ENCODE data around the gene VPS50.

Gene VPS50, protein sequence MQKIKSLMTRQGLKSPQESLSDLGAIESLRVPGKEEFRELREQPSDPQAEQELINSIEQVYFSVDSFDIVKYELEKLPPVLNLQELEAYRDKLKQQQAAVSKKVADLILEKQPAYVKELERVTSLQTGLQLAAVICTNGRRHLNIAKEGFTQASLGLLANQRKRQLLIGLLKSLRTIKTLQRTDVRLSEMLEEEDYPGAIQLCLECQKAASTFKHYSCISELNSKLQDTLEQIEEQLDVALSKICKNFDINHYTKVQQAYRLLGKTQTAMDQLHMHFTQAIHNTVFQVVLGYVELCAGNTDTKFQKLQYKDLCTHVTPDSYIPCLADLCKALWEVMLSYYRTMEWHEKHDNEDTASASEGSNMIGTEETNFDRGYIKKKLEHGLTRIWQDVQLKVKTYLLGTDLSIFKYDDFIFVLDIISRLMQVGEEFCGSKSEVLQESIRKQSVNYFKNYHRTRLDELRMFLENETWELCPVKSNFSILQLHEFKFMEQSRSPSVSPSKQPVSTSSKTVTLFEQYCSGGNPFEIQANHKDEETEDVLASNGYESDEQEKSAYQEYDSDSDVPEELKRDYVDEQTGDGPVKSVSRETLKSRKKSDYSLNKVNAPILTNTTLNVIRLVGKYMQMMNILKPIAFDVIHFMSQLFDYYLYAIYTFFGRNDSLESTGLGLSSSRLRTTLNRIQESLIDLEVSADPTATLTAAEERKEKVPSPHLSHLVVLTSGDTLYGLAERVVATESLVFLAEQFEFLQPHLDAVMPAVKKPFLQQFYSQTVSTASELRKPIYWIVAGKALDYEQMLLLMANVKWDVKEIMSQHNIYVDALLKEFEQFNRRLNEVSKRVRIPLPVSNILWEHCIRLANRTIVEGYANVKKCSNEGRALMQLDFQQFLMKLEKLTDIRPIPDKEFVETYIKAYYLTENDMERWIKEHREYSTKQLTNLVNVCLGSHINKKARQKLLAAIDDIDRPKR

DNA sequence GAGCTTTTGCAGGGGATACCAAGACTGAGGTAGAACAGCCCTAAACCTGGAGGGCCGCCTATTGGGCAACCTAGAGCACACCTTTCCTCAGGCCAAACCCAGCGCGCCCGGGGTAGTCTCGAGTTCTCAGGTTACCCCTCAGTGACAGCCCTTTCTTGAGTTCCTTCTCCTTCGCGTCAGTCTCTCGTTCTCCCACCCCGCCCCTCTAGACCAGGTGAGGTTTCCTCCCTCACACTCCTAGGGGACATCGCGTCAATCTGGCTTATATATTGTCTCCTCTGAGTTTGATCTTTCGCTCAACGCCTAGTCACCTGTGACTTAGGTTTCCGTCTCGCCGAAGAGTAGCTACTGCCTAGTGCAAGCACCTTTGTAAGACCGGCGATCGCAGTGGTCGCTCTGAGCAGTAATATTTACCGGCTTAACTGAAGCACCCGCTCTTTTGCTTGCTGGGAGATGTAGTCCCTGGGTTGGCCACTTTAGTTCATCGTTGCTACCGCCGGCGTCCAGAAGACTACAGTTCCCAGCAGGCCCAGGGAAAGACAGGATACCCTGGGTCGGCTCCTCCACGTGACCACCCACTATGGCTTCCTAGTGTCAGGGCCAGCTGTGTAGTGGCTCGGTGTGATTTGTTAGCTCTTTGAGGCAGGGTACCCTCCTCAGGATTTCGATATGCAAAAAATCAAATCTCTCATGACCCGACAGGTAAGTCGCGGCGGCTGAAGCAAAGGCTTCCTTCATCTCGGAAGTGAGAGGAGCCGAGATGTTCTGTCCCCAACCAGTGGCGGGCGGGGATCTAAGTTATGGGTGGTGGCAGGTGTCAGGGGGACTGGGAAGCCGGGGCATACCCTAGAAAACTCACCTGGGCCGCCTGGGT is at the start of gene VPS50:
TSS of gene VPS50 (plus strand) at position 568 of the 874 bp plus-strand sequence. CDS start at position 670, 102 bp downstream.
- peak; percentile 99 for DNase-seq

DNA sequence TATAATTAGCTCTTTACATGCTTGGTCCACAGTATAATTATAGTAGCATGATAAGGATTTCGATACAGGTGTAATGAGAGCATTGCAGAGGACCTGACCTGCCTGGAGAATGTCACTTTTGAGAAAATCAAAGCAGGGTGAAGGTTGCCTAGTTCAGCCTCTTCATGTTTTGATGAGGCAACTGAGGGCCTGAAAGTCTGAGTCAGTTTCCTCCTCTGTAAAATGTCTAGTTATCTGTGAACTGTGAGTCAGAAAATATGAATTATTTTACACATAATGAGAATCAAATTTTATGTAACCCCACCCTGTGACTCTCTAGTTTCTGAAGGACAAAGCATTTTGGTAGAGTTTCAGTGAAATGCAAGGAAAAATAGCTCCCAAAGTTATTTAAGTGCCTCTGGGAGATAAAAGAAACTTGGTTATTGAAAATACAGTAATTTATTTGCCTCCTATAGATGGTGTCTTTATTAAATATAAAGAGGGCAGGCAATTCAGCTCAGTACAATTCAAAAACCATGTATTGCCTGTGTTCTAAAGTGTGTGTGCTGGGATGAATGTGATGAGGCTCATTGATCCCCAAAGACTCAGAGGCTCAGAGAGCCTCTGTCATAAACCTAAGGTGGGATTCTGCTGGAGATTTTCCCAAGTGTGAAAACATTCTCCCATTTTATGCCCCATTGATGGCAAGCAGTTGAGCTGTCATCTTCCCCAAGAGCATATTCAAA is 46.7 kb upstream of the VPS50 start:
- no peak for DNase-seq

DNA sequence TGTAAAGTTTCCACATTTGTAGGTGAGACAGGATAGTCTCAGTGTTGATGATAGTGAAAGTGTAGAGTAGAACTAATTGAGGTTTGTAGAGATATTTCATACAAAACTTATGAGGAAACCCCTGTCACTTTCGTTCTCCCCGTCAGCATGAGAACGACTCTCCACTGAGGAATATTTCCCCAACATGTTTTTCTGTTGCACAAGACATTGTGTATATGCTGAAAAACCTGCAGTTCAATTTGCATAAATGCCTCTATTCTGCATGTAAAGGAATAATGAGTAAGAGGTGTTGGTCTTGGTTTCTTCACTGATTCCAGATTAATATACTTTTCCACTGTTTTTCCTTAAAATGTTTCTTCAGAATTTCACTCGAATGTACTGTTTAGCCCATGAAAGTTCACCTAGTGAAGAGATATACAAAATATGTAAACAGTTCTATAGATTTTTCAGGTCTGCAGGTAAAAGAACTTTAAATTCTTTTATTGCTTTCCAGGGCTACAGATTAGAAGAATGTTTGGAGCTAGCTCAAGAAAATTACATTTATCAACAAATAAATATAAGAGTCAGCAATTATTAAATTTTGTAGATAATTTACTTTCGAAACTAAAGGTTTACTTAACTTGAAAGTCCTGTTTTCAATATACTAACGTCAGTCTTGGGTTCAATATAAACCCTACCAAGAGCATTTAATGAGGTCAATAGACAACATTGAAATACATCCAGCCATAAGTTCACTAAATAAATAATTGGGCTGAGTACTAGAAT is 43.1 kb upstream of the VPS50 start:
- DNase-seq = no peak

DNA sequence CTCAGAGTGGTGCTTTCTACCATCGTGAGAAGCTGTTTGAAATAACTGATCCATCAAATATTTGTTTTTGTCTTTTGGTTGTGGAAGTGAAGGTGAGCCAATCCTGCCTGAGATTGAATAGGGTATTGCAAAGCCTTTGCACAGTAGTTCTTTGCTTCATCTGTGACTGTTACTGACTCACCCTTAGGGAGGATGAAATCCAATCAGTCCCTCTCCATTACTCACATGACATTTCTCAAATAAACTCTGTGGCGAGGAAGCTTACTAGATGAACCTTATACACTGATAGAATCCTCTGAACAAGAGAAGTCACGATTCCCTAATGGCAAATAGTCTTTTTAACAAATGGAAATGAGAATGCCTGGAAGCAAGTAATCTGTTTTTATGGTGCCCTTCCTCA is 37.8 kb upstream of the VPS50 start:
- DNase-seq = no peak

DNA sequence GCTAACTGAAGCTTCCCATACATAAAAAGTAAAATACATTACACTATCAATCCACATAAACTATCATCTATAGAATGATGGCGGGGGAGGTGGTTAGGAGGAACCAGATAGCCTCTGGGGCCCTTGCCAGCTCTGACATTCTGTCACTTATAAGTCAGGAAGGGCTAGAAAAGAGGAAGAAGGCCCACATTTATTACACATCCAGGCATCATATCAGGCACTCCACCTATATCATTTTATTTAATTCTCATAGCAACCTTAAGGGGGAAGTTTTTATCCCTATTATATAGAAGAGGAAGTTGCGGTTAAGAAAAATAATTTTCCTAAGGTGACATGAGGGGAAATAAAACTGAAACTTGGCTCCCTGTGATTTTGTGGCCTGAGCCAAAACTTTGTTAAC is 35.8 kb upstream of the VPS50 start:
- no peak for DNase-seq

DNA sequence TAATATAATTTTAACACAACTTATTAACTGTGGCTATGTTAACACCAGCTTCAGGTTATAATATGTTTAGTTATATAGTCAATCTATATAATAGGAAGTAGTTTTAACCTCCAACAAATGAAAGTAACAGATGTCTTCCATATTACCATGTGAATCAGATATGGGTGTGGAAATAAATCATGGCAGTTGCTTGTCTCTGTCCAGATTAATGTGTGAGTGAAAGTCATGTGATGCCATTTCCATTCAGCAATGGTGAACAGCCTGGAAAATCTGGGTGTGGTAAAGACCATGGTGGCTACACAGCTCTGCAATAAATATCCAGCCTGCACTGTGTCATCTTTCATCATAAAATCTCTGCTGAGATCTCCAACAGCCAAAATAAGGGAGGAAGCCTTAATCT is 33.7 kb upstream of the VPS50 start:
- DNase-seq = peak; percentile 81

DNA sequence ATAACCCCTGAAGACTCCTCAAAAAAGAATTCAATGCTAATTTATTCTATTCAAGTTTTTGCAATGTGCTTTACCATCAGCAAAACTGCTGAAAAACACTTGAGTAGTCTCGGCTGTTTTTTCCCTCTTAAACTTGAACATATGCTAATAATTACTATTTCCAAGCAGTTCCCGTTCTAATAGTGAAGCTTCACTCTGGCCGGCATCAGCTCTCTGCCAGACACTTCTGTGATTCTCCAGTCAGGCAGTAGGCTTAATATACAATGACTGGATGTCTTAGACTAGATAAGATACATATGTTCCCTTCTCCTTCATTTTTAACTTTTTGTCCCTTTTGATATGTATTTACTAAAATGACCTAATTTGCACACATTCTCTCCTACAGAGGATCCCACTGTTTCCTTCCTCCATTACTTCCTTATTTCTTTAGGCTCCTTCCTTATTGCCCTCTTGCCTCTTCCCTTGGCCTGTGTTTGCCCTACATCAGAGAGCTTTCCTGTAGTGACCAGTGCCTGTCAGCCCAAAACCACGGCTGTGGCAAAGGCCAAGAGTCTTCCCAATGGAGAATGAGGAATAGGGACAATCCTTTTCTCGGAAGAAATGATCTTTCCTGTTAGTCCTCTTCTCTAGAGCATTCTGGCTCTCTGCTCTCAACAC is 29.4 kb upstream of the VPS50 start:
- DNase-seq = peak; percentile 69

DNA sequence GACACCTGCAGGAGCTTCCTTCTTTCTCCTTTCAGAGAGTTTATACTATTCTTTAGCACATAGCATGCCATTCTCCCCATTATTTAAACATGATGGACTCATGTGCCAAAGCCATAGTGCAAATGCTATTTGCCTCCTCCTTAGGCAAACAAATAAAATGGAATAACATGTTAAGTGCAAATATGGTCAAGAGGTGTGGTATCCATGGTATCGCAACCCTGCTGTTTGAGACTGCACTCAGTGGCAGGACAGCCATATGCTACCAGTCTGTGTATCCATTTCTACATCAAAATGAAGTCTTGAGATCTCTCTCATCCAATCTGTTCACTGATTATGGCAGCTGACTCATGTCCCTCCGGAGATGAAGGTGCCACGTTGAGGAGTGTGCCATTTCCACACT is 28.7 kb upstream of the VPS50 start:
- DNase-seq = peak; percentile 99

DNA sequence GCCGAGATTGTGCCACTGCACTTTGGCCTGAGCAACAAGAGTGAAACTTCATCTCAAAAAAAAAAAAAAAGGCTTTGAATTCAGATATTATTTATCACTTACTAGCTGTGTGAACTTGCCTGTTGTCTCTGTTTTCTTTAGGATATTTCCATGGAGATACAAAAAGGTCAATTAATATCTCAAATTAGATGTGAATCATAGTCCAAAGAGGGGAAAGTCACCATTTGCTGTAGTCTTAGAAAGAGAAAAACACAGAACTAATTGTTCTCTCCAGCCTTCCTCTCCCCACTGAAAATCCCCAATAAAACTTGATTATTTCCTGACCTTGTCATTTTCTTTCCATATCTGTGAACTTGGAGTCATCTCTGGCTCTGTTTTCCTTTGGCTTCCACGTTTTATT is 27.1 kb upstream of the VPS50 start:
- no peak for DNase-seq

DNA sequence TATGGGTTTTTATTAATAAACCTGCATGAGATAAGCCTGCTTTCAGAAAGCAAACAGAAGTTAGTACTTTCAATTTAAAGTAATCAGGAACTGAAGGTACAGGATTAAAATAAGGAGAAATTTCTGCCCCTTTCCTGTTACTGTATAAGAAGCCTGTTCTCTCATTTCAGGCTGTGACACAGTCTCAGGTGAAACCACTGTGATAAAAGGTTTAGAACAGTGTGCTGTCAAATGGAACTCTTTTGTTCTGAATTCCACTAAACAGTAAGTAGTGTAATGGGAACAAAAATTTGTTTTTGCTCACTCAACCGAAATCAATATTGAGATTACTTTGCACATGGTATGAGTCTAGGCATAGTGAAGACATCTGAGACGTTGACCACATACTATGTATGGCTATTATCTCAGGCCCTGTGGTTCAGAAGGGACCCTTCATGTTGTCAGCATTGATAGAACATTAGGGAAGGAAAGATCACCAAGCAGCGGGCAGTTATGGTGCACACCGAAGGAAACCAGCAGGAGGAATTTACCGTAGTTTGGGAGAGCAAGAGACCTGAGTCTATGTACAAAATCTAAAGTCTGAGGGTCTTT is 20.8 kb upstream of the VPS50 start:
- DNase-seq = peak; percentile 39

DNA sequence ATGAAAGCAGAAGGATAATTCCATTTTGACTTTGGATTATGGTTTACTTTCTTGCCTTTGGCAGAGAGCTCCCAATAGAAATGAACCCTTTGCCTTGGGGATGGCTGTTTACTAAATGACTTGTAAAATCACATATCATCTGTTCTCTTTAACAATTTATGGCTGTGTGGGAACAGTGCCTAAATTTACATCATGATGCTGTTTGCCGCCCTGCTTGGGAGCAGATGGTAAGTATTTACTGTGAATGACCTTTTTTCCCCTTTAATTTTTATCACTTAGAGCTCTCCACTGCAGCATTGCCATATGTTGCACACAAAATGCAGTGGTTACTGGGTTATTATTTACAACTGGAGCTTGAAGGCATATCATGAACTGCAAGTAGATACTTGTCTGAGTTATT is 19.3 kb upstream of the VPS50 start:
- peak; percentile 99 for DNase-seq

DNA sequence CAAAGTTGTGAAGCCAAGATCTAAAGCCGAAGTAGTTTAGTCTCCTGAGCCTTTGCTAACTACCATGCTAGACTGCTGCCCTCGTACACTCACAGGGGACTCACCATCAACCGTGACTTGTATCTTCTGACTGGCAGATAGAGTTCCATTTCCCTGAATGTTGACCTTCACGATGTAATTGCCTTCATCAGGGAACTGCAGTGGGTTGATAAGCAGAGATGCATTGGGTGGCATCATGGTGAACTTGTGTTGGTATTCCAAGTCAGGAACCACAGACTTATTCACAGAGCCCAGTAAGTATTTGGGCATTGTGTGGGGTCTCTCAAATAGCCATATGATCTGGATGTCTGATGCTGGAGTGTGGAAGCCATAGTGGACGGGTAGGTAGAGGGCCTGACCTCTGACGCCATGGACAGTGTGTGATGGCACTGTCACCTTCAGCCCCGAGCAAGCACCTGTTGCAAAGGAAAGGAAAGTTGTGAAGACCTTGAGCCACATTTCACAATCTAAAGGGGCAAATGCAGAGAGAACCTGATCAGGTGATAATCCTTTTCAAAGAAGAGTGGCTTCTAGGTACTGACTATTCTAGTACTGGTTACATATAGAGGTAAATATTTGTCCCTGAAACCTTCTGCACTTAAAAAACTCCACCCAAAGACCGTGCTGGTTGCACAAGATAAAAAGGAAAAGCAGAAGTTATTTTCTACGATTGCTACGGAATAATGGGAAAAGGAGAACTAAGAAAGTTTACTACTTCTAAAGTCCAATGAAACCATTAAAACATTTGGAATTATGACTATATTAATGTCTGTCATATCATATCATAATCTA is 13.0 kb upstream of the VPS50 start:
- no peak for DNase-seq

DNA sequence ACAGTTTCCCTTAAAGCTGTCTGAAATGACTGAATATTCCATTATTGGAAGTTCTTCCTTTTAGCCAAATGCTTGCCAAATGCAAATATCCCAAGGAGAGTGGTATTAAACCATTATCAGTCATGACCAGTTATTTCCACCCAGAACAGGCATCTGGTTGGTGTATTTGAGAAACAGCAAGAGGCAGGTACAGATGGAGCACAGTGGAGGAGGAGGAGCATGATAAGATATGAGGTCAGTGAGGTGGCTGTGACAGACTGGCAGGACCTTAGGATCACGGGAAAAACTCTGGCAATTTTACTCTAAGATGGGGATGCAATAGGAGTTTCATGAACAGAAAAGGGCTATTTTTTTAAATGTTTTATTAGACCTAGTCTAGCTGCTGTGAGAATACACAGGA is 12.3 kb upstream of the VPS50 start:
- DNase-seq = peak; percentile 11

DNA sequence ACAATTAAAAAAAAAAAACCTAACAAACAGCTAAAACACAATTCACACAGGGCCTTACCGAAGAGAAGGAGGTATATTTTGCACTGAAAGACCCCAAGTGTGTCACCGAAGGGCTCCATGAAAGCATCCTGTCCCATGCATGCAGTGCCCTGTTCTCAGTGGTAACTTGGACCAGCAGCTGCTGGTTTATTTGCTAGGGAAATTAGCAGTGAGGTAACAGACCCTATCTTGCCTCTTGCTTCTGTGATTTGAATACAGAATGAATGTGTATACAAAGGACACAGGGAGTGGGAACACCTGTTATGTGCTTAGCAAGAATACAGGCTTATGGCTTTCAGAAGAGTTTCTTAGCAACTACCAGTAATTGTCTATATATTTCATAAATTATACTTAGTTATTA is 5.9 kb upstream of the VPS50 start, which contains the start of gene HEPACAM2:
TSS of gene HEPACAM2 (minus strand) at position 160 of the 400 bp plus-strand sequence.
- DNase-seq = peak; percentile 98

DNA sequence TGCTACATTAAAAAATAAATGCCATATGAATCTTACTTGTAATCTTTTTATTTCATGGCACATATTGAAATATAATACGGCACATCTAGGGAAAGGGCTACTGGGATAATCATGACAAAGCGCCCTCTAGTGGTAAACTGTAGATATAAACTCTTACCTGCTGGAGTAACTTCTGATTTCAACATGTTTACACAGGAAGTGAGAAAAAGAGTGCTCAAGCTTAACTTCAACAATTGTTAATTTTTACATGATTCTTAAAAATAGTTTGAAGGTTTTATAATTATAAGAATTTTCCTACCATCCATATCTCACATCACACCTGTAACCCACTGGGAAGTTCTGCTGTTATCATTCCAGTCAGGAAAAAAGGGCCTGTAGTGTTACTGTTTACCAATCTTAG is 3.9 kb upstream of the VPS50 start:
- peak; percentile 86 for DNase-seq

DNA sequence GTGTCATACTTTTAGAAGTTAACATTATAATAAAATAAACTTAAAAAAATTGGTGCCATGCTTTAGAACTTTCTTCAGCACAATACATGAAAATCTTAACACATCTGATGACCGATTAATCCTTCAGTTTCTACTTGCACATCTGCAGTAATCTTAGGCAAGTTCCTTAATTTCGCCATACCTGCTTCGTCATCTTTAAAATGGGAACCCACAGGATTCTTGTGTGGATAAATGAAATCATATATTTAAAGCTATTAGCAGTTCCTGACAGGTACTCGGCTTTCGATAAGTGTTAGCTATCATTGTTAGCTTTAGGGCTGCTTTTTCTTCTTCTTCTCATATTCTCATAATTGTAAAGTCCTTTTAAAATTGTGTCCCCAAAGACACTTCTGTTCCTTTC is 907 bp upstream of the VPS50 start:
- DNase-seq = peak; percentile 58

DNA sequence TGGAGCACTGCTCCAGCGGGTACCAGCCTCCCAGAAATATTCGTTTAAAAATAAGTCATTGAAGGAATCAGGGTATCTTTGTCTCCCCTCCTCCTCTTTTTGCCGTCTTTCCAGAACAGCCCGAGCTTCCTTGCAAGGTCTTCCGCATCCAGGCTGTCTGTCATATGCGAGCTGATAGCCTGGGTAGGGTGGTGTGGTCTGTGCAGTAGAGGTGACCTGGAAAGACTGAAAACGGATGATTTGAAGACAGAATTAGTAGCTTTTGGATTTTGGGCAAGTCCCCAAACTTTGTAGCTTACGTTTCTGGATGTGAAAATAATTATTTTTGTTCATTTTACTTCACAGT is 480 bp downstream of the VPS50 start:
- DNase-seq = peak; percentile 57

DNA sequence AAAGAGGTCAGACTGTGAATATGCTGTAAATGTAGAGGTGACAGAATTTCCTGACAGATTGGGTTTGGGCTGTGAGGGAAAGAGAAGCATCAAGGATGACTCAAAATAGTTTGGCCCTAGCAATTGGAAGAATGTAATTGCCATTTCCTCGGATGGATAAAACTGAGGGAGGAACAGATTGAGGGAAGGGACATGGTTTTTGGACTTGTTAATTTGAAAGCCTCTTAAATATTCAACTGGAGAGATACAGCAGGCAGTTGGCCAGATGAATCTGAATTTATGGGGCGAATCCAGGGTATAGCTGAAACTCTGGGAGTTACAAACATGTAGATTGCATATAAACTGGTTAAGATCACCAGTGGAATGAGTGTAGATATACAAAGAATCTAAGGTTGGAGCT is 3.4 kb downstream of the VPS50 start:
- DNase-seq = no peak

DNA sequence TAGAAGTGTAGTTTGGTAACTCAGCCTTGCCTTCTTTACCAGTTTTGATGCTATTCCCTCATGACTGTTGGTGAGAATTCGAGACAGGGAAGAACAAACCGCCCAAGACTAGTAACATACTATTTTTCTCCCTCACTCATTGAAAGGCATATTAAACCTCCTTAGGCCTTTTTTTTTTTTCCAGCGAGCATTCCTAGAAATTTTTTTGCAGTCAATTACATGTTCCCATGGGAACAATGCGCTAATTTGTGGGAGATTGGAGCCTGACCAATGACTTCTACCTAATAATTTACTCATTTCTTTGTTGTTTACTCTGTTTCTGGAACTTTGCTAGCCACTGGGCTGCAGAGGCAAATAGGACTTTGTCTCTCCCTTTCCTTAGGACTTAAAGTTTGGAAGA is 6.0 kb downstream of the VPS50 start:
- peak; percentile 7 for DNase-seq
